H1 (cell line): ENCODE measurements around the gene GRID2. TPM values are rescaled to one million over a fixed set of nuclear protein-coding genes. Genes with fewer than 3 reads are reported as not detected.
A peak's percentile ranks its signal among the peaks of the same experiment; 100 is the strongest.

Experiments
- CTCF ChIA-PET: fragments of 300-600 bp; sonication (Branson Sonifier 250); formaldehyde crosslinking; loops from one replicate; lab custom pipeline; 2021; ENCODE audit not compliant: partially characterized antibody; lab: Charles Lee
- POLR2A ChIA-PET: fragments of 300-600 bp; sonication (Branson Sonifier 250); formaldehyde crosslinking; loops from one replicate; lab custom pipeline; 2021; ENCODE audit warnings: inconsistent platforms; ENCODE audit not compliant: partially characterized antibody; lab: Charles Lee
- DNase-seq, 2 experiments: peaks; one replicate each; pipeline versions ENCODE4 v3.0.0 to v3.0.0-alpha.2; 2010 to 2022; ENCODE audit warnings: low spot score in 2 of 2, low read depth in 1 of 2, mixed read lengths in 1 of 2
- FAIRE-seq: peaks from 2 replicates; lab custom pipeline; 2011; peaks lifted over from hg19 to GRCh38; lab: Jason Lieb, UNC
- H2AFZ ChIP-seq: 2 replicates; pipeline ENCODE4 v1.8.1; 2012; ENCODE audit warnings: low read length, inconsistent platforms
- H2AK5ac ChIP-seq: 2 replicates; pipeline ENCODE4 v1.6.1; 2013; ENCODE audit warnings: low read depth, low read length
- H2BK120ac ChIP-seq: replicated peaks from 2 replicates; pipeline ENCODE3; 2013; ENCODE audit warnings: low read depth, low read length, inconsistent platforms
- H2BK12ac ChIP-seq: 2 replicates; pipeline ENCODE4 v1.6.1; 2013; ENCODE audit warnings: low read depth, low read length
- H2BK15ac ChIP-seq: 2 replicates; pipeline ENCODE4 v1.6.1; 2013; ENCODE audit warnings: low read length
- H2BK20ac ChIP-seq: 2 replicates; pipeline ENCODE4 v1.6.1; 2013; ENCODE audit warnings: low read length
- H2BK5ac ChIP-seq: 2 replicates; pipeline ENCODE4 v1.6.1; 2013; ENCODE audit warnings: low read depth, low read length
- H3K14ac ChIP-seq: 2 replicates; pipeline ENCODE4 v1.6.1; 2013; ENCODE audit warnings: inconsistent platforms; ENCODE audit not compliant: insufficient read length
- H3K18ac ChIP-seq: 2 replicates; pipeline ENCODE4 v1.6.1; 2013; ENCODE audit warnings: low read length; ENCODE audit errors: extremely low read depth
- H3K23ac ChIP-seq: 2 replicates; pipeline ENCODE4 v1.6.1; 2013; ENCODE audit warnings: inconsistent platforms; ENCODE audit not compliant: insufficient read length
- H3K23me2 ChIP-seq: 2 replicates; pipeline ENCODE4 v1.6.1; 2013; ENCODE audit warnings: low read depth, low read length
- H3K27ac ChIP-seq: 2 replicates; pipeline ENCODE4 v1.6.1; 2011; ENCODE audit warnings: low read depth, low read length, inconsistent platforms
- H3K27me3 ChIP-seq, 4 experiments: replicated peaks in 1 of 4; 1 replicate in 1 of 4; 2 replicates in 3 of 4; pipeline versions ENCODE4 v1.6.1 to v1.8.1; 2011 to 2013; ENCODE audit warnings: low read length in 3 of 4, mild to moderate bottlenecking in 3 of 4, inconsistent platforms in 2 of 4, mixed read lengths in 2 of 4, moderate library complexity in 1 of 4; ENCODE audit not compliant: control insufficient read depth in 3 of 4, insufficient read depth in 3 of 4; ENCODE audit errors: extremely low read depth in 1 of 4
- H3K36me3 ChIP-seq, 4 experiments: 2 replicates each; pipeline versions ENCODE4 v1.6.1 to v1.8.1; 2011 to 2013; ENCODE audit warnings: mild to moderate bottlenecking in 4 of 4, low read length in 3 of 4, moderate library complexity in 2 of 4, control low read depth in 1 of 4, inconsistent platforms in 1 of 4; ENCODE audit not compliant: insufficient read depth in 4 of 4, control insufficient read depth in 2 of 4
- H3K4ac ChIP-seq: replicated peaks from 2 replicates; pipeline ENCODE3; 2013; ENCODE audit warnings: low read length, low read depth, mixed read lengths, inconsistent platforms; ENCODE audit not compliant: insufficient read length
- H3K4me1 ChIP-seq, 4 experiments: replicated peaks in 1 of 4; 1 replicate in 1 of 4; 2 replicates in 3 of 4; pipeline versions ENCODE4 v1.6.1 to v1.8.1; 2011 to 2013; ENCODE audit warnings: low read length in 3 of 4, inconsistent platforms in 2 of 4, mixed read lengths in 1 of 4; ENCODE audit not compliant: insufficient read depth in 4 of 4, control insufficient read depth in 3 of 4
- H3K4me2 ChIP-seq, 2 experiments: 2 replicates each; pipeline versions ENCODE4 v1.6.1 to v1.8.1; 2011 to 2013; ENCODE audit warnings: low read depth in 2 of 2, low read length in 2 of 2, control low read depth in 1 of 2, inconsistent platforms in 1 of 2, mild to moderate bottlenecking in 1 of 2; ENCODE audit not compliant: insufficient read depth in 1 of 2
- H3K4me3 ChIP-seq, 4 experiments: fragments of 200-600, 300-600 bp in 1 of 4; sonication (generic), shearing (Covaris generic), sonication (Bioruptor Twin) in 1 of 4; 2 replicates each; pipeline versions ENCODE4 v1.5.1 to v1.8.1; 2011 to 2016; ENCODE audit warnings: low read length in 4 of 4, low read depth in 3 of 4, control low read depth in 2 of 4, inconsistent platforms in 2 of 4, mild to moderate bottlenecking in 2 of 4, mixed read lengths in 1 of 4, moderate library complexity in 1 of 4; ENCODE audit not compliant: insufficient read depth in 2 of 4; ENCODE audit errors: extremely low read depth in 1 of 4
- H3K56ac ChIP-seq: replicated peaks from 2 replicates; pipeline ENCODE3; 2013; ENCODE audit warnings: low read depth, mild to moderate bottlenecking, mixed read lengths, low read length, inconsistent platforms; ENCODE audit not compliant: insufficient read length
- H3K79me1 ChIP-seq: 2 replicates; pipeline ENCODE4 v1.6.1; 2013; ENCODE audit warnings: low read depth, low read length, control low read depth
- H3K79me2 ChIP-seq, 2 experiments: 2 replicates each; pipeline versions ENCODE4 v1.6.1 to v1.8.1; 2012 to 2013; ENCODE audit warnings: low read length in 2 of 2, mild to moderate bottlenecking in 2 of 2, inconsistent platforms in 1 of 2; ENCODE audit not compliant: insufficient read depth in 2 of 2, control insufficient read depth in 1 of 2
- H3K9ac ChIP-seq, 4 experiments: replicated peaks in 1 of 4; 1 replicate in 1 of 4; 2 replicates in 3 of 4; pipeline versions ENCODE4 v1.6.1 to v1.8.1; 2011 to 2013; ENCODE audit warnings: low read depth in 3 of 4, low read length in 3 of 4, control low read depth in 2 of 4, mild to moderate bottlenecking in 2 of 4, moderate library complexity in 2 of 4, inconsistent platforms in 1 of 4; ENCODE audit errors: extremely low read depth in 1 of 4
- H3K9me3 ChIP-seq, 2 experiments: 2 replicates each; pipeline versions ENCODE4 v1.6.1 to v1.8.1; 2012 to 2013; ENCODE audit warnings: mild to moderate bottlenecking in 2 of 2, moderate library complexity in 2 of 2, control low read depth in 1 of 2, inconsistent platforms in 1 of 2, low read depth in 1 of 2, low read length in 1 of 2, mixed read lengths in 1 of 2; ENCODE audit not compliant: insufficient read depth in 2 of 2
- H4K20me1 ChIP-seq, 2 experiments: replicated peaks in 1 of 2; 2 replicates each; pipeline versions ENCODE3 to v1.8.1; 2011 to 2013; ENCODE audit warnings: inconsistent platforms in 2 of 2, low read length in 2 of 2, mild to moderate bottlenecking in 1 of 2; ENCODE audit not compliant: insufficient read depth in 2 of 2, control insufficient read depth in 1 of 2
- H4K5ac ChIP-seq: 2 replicates; pipeline ENCODE4 v1.6.1; 2013; ENCODE audit warnings: low read length, low read depth, mixed read lengths, inconsistent platforms; ENCODE audit not compliant: insufficient read length
- H4K8ac ChIP-seq: 2 replicates; pipeline ENCODE4 v1.8.0; 2013; ENCODE audit warnings: mild to moderate bottlenecking, moderate library complexity, low read length, inconsistent platforms; ENCODE audit not compliant: insufficient read depth; ENCODE audit errors: extremely low read depth
- H4K91ac ChIP-seq: replicated peaks from 2 replicates; pipeline ENCODE3; 2013; ENCODE audit warnings: low read length, mixed read lengths, inconsistent platforms; ENCODE audit not compliant: insufficient read length
- BRCA1 ChIP-seq: IDR thresholded peaks from 2 replicates; pipeline ENCODE4 v1.6.1; 2012; ENCODE audit warnings: low read depth, low read length, improper control_type of control experiment
- CEBPB ChIP-seq: IDR thresholded peaks from 2 replicates; pipeline ENCODE4 v1.6.1; 2012; ENCODE audit warnings: low read depth, low read length
- polyA plus RNA-seq, 7 experiments: library from polyadenylated mRNA; depleted of rRNA in 3 of 7; stranded (reverse) in 5 of 7; unstranded in 2 of 7; fragments of >200 nt in 5 of 7; fragments of 200-250 nt in 2 of 7; gene quantifications; 1 replicate in 5 of 7; 2 replicates in 1 of 7; 4 replicates in 1 of 7; pipeline versions ENCODE4 v1.2.1 to v1.2.3, GENCODE V29; 2011 to 2013; ENCODE audit warnings: missing spikeins in 2 of 7, mixed read lengths in 2 of 7
- total RNA-seq: library from RNA; stranded (reverse); fragmentation: NEBNext Ultra II Directional; extraction: Animal tissue kit (Norgen Biotek cat#: 25700); gene quantifications from 2 replicates; pipeline ENCODE4 v1.2.1, GENCODE V29; 2021

GRID2 gene
- total and polyA plus RNA-seq, 2 of the 8 experiments (the other 6 are each of a cell fraction or from before 2014, with no cell fraction given): 31.1 to 81.9 TPM

DNA sequence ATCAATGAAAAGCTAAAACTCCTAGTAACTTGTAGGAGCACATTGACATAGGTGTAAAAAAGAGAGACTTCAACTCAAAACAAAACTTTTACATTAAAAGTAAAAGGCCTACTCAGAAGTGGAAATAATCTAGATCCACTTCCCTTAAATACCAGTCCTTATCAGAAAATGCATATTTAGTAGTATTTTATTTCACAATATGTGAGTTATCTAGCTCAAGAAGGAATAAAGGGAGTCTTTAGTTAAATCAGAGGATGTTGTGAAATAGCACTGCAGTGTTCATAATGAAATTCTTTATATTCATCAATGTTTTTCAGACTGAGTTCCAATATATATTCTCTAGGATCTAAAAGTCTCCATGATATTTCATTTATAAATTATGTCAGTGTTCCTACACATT, 715.0 kb downstream of the GRID2 start:
- no peak overlapping the region for H2BK5ac ChIP-seq
- CTCF ChIA-PET: no interaction called here
- TF ChIP-seq BRCA1 (no peak), CEBPB (peak; percentile 13; the same call in 1 of the 2 replicates)

More for the DNA sequence above, 715.0 kb downstream of the GRID2 start:
- H3K27ac ChIP-seq: no peak overlapping the region
- no peak overlapping the region for H4K5ac ChIP-seq
- POLR2A ChIA-PET: no interaction called here
- H4K91ac ChIP-seq: no peak overlapping the region
- no peak overlapping the region for H4K8ac ChIP-seq
- H3K23me2 ChIP-seq: no peaks in the 10 kb centered on the region
- H3K18ac ChIP-seq: no peak overlapping the region
- no peaks in the 10 kb centered on the region for H3K36me3 ChIP-seq
- no peak overlapping the region for H2AK5ac ChIP-seq
- no peaks in the 10 kb centered on the region for H3K79me2 ChIP-seq
- no peak overlapping the region for H3K9ac ChIP-seq
- H3K56ac ChIP-seq: no peak overlapping the region
- no peaks in the 10 kb centered on the region for H3K27me3 ChIP-seq
- no peak overlapping the region for H2BK12ac ChIP-seq
- H3K4ac ChIP-seq: no peak overlapping the region
- no peak overlapping the region for H2BK15ac ChIP-seq
- no peak overlapping the region for H3K14ac ChIP-seq
- H3K9me3 ChIP-seq: no peaks in the 10 kb centered on the region
- H3K4me1 ChIP-seq: peaks cover 0 to 5% (median 1%) of the 10 kb centered on the region in 4 experiments; a peak in 1 of 7 replicates
- H3K4me2 ChIP-seq: no peak overlapping the region
- DNase-seq: no peak
- no peak overlapping the region for H2BK20ac ChIP-seq
- H3K79me1 ChIP-seq: no peaks in the 10 kb centered on the region
- no peak overlapping the region for H3K23ac ChIP-seq
- no peaks in the 10 kb centered on the region for H4K20me1 ChIP-seq
- no peak overlapping the region for H2BK120ac ChIP-seq
- no peak for FAIRE-seq
- H3K4me3 ChIP-seq: no peak overlapping the region
- H2AFZ ChIP-seq: no peak overlapping the region
